NCI-H82 (cell line): ENCODE data around the gene ARL2.
"Not testable (repeated sequence)": the region's sequence is repeated elsewhere in the genome, so short reads cannot be mapped to it uniquely, and the experiment has no call there.

Experiments
- DNase-seq: peaks from one replicate; lab custom pipeline; 2025; lab: John Stamatoyannopoulos, UW

Gene ARL2

GRCh38 chr11:65008016-65008415 is 5.9 kb upstream of the ARL2 start:
- DNase-seq = no peak

- no peak for DNase-seq
These were observed 5.1 kb upstream of the ARL2 start for GRCh38 chr11:65008873-65009272.

GRCh38 chr11:65013130-65013887 is 651 bp upstream of the ARL2 start:
- DNase-seq = peak; percentile 92

- DNase-seq = peak; percentile 66
These were observed 817 bp downstream of the ARL2 start for GRCh38 chr11:65014726-65015227.

- DNase-seq = no peak
These were observed 2.7 kb downstream of the ARL2 start for GRCh38 chr11:65016705-65017104.

GRCh38 chr11:65017937-65018336 is 4.0 kb downstream of the ARL2 start:
- no peak for DNase-seq

- DNase-seq = no peak
These were observed 5.9 kb downstream of the ARL2 start for GRCh38 chr11:65019824-65020223.

GRCh38 chr11:65021003-65021402 is 7.0 kb downstream of the ARL2 start:
- no peak for DNase-seq

- no peak for DNase-seq
These were observed 7.5 kb downstream of the ARL2 start for GRCh38 chr11:65021509-65021908.

GRCh38 chr11:65023502-65023901 is 9.5 kb downstream of the ARL2 start:
- DNase-seq = not testable (repeated sequence)

- no peak for DNase-seq
These were observed 12.8 kb downstream of the ARL2 start for GRCh38 chr11:65026810-65027209.

- peak; percentile 97 for DNase-seq
These were observed 13.5 kb downstream of the ARL2 start, which contains the start of gene SNX15 for GRCh38 chr11:65027213-65028067. TSS of gene SNX15 (plus strand) at chr11:65027439. CDS start at chr11:65027538, 99 bp downstream.

- DNase-seq = no peak
These were observed 18.3 kb downstream of the ARL2 start for GRCh38 chr11:65032216-65032615.

- DNase-seq = no peak
These were observed 20.5 kb downstream of the ARL2 start for GRCh38 chr11:65034423-65034822.

GRCh38 chr11:65035579-65035978 is 21.6 kb downstream of the ARL2 start:
- DNase-seq = no peak

- no peak for DNase-seq
These were observed 23.0 kb downstream of the ARL2 start for GRCh38 chr11:65036931-65037330.

- no peak for DNase-seq
These were observed 26.5 kb downstream of the ARL2 start for GRCh38 chr11:65040520-65040846.

GRCh38 chr11:65040847-65041622 is 27.1 kb downstream of the ARL2 start, which contains the start of gene SAC3D1:
TSS of gene SAC3D1 (plus strand) at chr11:65041210. CDS start at chr11:65041293, 83 bp downstream.
- DNase-seq = peak; percentile 98

GRCh38 chr11:65042891-65043290 is 28.9 kb downstream of the ARL2 start:
- no peak for DNase-seq

- DNase-seq = no peak
These were observed 30.0 kb downstream of the ARL2 start for GRCh38 chr11:65043881-65044501.

- DNase-seq = no peak
These were observed 31.1 kb downstream of the ARL2 start for GRCh38 chr11:65045061-65045460.

- no peak for DNase-seq
These were observed 31.8 kb downstream of the ARL2 start for GRCh38 chr11:65045728-65046127.
